ENCODE results near the gene RNF121. TPM values are rescaled to one million over a fixed set of nuclear protein-coding genes. Genes with fewer than 3 reads are reported as not detected.

The RNF121 gene
- total and polyA plus RNA-seq, 2 of the 4 experiments (the other 2 are of a cell fraction) = 43.4 to 88.7 TPM

- DNase-seq = no peak
- no peak overlapping the region for H2AFZ ChIP-seq (replicated peaks; ENCODE audit: low read length, poor library complexity)
- no peak overlapping the region for H3K18ac ChIP-seq (ENCODE audit: low read depth, low read length)
- no peak overlapping the region for H2BK120ac ChIP-seq (ENCODE audit: low read depth, low read length)
- BruUV-seq (replicated peaks) = no TSS peak
- H2AK5ac ChIP-seq (ENCODE audit: low read depth, low read length) = no peak overlapping the region
- no peak overlapping the region for H3K27ac ChIP-seq (ENCODE audit: insufficient read depth, low read length)
- peaks cover 5% of the 10 kb centered on the region for H3K4me1 ChIP-seq (ENCODE audit: control insufficient read depth, insufficient read depth, low read length)
- H3K4me3 ChIP-seq (ENCODE audit: insufficient read depth, low read depth, low read length) = no peak overlapping the region
- POLR2A ChIA-PET (ENCODE audit: unreplicated experiment) = no interaction called here
- H2BK5ac ChIP-seq (ENCODE audit: low read depth, low read length, poor library complexity, severe bottlenecking) = no peak overlapping the region
- no CpG with 5 or more reads among the region's 3 CpGs for WGBS, 2 experiments (ENCODE audit: extremely low coverage in 2 of 2, insufficient read length in 1 of 2)
- TF ChIP-seq POLR2A (IDR thresholded peaks at IDR 0.05; ENCODE audit: low read depth, low read length) (no peak), RFX5 (IDR thresholded peaks at IDR 0.05; ENCODE audit: low read depth, low read length) (no peak), MAFK (IDR thresholded peaks at IDR 0.05; ENCODE audit: low read depth, low read length) (no peak), ELK1 (IDR thresholded peaks at IDR 0.05; ENCODE audit: borderline replicate concordance, low read depth, low read length) (no peak), SMC3 (IDR thresholded peaks at IDR 0.05; ENCODE audit: low read depth, low read length) (no peak), CEBPB (IDR thresholded peaks at IDR 0.05; ENCODE audit: low read depth, low read length) (no peak), RAD21 (IDR thresholded peaks at IDR 0.05; ENCODE audit: low read length) (no peak)
- no peak overlapping the region for H3K4me2 ChIP-seq (ENCODE audit: low read depth, low read length)
- H3K27me3 ChIP-seq (ENCODE audit: control insufficient read depth, insufficient read depth, low read length) = no peaks in the 10 kb centered on the region
- H2BK20ac ChIP-seq (ENCODE audit: low read depth, low read length) = no peak overlapping the region
- H3K9ac ChIP-seq (ENCODE audit: low read depth, low read length) = no peak overlapping the region
- intact Hi-C loops (cut with micrococcal nuclease) (no loop called here), dilution Hi-C loops (cut with HindIII; ENCODE audit: low sequenced_read_pairs, unreplicated experiment) (no loop called here), in situ Hi-C loops (cut with MboI; ENCODE audit: low sequenced_read_pairs) (no loop called here)
- H3K79me1 ChIP-seq (ENCODE audit: low read depth in 1 of 2, low read length in 2 of 2) = peaks cover 2 to 17% of the 10 kb centered on the region in 2 experiments; a peak in 2 of 4 replicates
- H3K9me3 ChIP-seq (ENCODE audit: control insufficient read depth, insufficient read depth, low read length) = no peaks in the 10 kb centered on the region
- no peak overlapping the region for H4K91ac ChIP-seq (ENCODE audit: insufficient read depth, low read depth, low read length)
- H3K36me3 ChIP-seq (ENCODE audit: control insufficient read depth, insufficient read depth, low read length) = peaks cover 9% of the 10 kb centered on the region
- no peak overlapping the region for H3K56ac ChIP-seq (ENCODE audit: extremely low read depth, insufficient read depth, low read length)
- no peak overlapping the region for H3K14ac ChIP-seq (replicated peaks; ENCODE audit: low read depth, low read length)
- H2AK9ac ChIP-seq (replicated peaks; ENCODE audit: low read depth, low read length, poor library complexity) = peak overlapping the region; percentile 3
- CTCF ChIA-PET = interaction anchor here (0.6 to 1.5 kb wide), 2 partner anchors 12 to 433 kb away, joined by 3 read pairs; no protein-coding TSS in a partner anchor
- H3K23ac ChIP-seq (ENCODE audit: low read depth, low read length) = no peak overlapping the region
- no peak for ATAC-seq (ENCODE audit: low read depth)
- peaks cover 15% of the 10 kb centered on the region for H3K9me1 ChIP-seq (ENCODE audit: insufficient read depth, low read length)
- no peak overlapping the region for H2BK15ac ChIP-seq (ENCODE audit: low read depth, low read length)
- H3K4ac ChIP-seq (ENCODE audit: low read depth, low read length) = no peak overlapping the region
- no peak overlapping the region for H4K8ac ChIP-seq (ENCODE audit: low read depth in 2 of 2, low read length in 2 of 2)
- H4K5ac ChIP-seq (ENCODE audit: low read depth, low read length) = no peak overlapping the region
- peaks cover 13% of the 10 kb centered on the region for H4K20me1 ChIP-seq (ENCODE audit: insufficient read depth, low read length)
Measured at GRCh38 chr11:71994786-71995185, 65.9 kb downstream of the RNF121 start.
